OCI-LY3 (cell line): Measurements from ENCODE around the gene ENTPD5.

Source experiments
- CTCF ChIP-seq: fragments of 200-600, 300-600 bp; sonication (generic); IDR thresholded peaks from 2 replicates; pipeline ENCODE4 v1.5.1; 2014; ENCODE audit warnings: antibody characterized with exemption, low read length, low read depth
- EZH2phosphoT487 ChIP-seq: fragments of 200-600 bp; shearing (Covaris generic); IDR thresholded peaks from 2 replicates; pipeline ENCODE4 v1.6.1; 2018; ENCODE audit warnings: antibody characterized with exemption, mixed run types, low read depth

- no peak for TF ChIP-seq CTCF
- TF ChIP-seq EZH2phosphoT487: no peak
Measured at GRCh38 chr14:74015176-74015575, 3.9 kb downstream of the ENTPD5 start.
